ELF-1 (cell line): Measurements from ENCODE around the gene ZNF407.

Experiments used
- DNase-seq: peaks from one replicate; pipeline ENCODE4 v3.0.0-alpha.2; 2016; ENCODE audit warnings: low read depth, low spot score

The ZNF407 gene

GRCh38 chr18:74928194-74928968, 330.7 kb downstream of the ZNF407 start:
- peak; percentile 73 for DNase-seq

- peak; percentile 47 for DNase-seq
Measured at GRCh38 chr18:74929110-74929509, 331.4 kb downstream of the ZNF407 start.

DNA sequence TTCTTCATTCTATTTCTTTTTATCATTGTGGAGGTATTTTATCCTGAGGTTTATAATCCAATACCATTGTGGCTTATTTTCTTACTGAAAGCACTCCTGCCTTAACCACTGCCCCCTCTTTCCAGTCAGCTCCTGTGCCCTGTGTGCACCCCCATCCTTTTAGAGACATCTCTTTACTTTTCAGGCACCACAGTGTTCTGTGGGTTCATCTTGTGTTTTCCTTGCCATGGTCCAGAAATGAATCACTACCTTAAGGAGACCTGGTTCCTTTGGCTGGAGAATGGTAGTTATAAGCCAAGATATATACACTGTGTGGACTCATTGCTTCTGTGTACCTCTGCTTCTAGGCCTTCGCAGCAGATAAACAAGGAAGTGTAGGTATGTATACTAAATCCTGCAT, 332.9 kb downstream of the ZNF407 start:
- DNase-seq: no peak

GRCh38 chr18:74933930-74934329, 336.3 kb downstream of the ZNF407 start:
- DNase-seq: no peak

GRCh38 chr18:74935434-74935833, 337.8 kb downstream of the ZNF407 start:
- DNase-seq: no peak

DNA sequence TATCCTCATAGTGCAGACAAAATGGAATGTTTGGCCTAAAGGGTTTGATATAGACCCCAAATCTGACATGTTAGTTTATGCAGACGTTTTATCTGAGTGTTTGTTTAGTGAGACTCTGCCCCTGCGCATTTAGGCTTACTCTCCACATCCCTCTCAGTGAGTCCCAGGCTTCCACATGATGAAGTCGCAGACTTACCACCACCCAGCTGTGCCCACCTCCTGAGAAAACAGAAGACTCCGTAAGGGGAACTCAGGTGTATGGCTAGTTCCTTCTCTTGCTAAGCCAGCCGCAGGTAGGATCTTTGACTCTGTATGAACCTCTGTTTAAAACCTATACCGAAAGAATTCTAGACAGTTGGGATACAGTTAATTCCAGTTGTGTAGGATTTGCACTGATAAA, 338.7 kb downstream of the ZNF407 start:
- DNase-seq: no peak

GRCh38 chr18:74937291-74937690, 339.6 kb downstream of the ZNF407 start:
- DNase-seq: no peak

GRCh38 chr18:74940856-74941255, 343.2 kb downstream of the ZNF407 start:
- no peak for DNase-seq

DNA sequence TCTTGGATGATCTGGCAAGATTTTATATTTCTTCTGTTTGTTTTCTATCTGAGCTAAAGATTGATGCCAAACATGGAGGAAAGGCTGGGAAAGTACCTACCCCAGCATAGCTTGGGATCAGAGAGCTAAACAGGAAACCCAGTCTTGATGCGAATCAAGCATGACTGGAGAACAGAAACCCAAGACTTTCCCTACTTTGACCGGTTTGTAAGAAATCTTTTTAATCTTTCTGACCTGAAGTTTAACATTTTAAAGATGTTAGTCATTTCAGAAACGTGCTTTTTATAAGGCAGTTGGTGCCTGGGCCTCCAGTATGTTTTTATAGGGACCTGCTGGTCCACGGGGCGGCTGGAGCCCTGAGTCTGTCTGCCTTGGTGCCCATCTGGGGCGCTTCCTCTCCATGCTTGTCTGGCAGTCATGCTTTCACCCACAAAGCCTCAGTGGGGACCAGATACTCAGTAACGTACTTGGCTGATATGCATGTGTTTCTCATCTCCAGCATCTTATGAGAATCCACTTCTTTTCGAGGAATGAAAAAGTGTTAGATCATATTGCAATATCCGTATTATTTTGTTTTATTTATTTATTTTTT, 344.7 kb downstream of the ZNF407 start:
- DNase-seq: no peak

- DNase-seq: no peak
Measured at GRCh38 chr18:74944676-74945075, 347.0 kb downstream of the ZNF407 start.

DNA sequence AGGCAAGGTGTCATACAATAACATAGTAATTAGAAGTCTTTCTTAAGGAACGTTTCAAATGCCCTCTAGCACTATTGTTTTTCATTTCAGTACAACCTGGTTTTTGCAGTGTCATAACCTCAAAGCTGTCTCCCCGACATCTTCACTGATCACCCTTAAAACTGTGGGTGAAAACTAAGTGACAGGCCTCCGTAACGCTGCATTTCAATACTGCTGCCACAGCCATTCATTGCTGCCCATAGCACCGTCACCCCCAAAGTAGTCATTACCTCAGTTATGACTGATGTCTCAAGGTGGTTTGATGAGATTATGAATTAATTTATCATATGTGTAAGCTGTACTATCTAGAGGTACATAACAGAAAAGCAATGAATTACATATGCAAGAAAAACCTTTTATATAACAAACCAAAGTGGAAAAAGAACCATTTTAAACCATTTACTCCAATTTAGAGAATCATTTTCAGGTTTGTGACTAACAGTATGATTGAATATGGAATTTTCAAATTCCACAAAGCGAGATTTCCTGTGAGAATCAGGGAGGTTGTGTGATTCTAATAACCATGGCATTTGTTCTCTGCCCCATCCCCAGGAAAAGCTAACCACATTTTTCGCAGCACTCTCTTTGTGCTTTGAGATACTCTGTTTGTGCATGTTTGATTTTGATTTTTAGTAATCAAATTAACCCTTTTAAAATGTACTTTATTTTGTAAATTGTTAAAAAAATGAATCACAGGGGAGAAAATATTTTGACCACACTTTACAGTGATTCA, 348.3 kb downstream of the ZNF407 start:
- no peak for DNase-seq

GRCh38 chr18:74946646-74947375, 349.1 kb downstream of the ZNF407 start:
- DNase-seq: no peak

DNA sequence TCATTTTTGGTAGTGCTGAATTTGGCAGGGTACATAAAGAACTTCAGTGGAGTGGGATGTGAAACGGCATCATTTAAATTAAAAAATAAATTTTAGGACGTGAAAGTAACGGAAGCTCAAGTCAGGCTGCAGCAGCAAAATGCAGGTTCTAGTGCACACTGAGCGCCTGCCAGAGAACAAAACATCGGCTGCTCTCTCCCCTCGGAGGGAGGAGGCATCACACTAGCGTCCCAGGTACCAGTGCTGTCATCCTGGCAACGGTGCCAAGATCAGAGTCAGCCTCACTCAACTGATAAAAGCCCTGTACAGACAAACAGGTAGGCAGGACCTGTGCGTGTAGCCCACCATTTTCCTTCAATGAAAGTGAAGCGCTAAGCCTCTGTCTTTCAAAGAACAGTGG, 349.7 kb downstream of the ZNF407 start:
- DNase-seq: no peak

DNA sequence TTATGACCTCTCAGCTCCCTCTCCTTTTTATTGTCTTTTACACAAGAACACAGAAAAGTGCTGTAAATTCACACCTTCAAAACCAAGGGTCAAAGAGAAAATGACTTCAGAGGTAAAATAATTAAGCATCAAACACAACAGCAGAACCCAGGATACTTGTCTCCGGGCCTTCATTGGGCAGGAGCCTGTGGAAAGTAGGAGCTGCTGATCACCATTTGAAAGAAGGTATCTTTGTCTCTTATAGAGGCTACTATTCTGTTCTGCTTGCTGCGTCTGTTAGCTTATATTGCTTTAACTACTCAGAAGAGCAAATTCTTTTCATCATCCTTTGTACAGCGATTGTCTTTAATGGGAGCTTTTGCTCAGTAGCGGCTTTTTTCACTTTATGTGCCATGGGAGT, 350.2 kb downstream of the ZNF407 start:
- no peak for DNase-seq

DNA sequence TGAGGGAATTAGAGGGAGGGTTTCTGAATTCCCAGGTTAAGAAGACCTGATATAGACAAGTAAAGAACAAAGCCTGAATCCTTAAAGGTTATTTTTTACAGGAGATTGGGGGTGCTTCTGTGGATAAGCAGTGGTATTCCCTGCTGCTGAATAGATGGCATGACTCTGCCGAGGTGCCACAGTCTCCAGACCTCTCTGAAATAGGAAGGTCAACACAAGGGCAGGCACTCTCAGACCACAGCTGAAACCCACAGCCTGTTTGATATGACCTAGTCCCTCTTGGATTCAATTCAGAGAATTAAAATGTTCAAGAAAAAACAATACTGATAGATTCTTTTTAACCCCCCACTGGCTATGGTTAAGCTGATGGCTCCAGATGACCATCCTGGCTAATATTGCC, 351.9 kb downstream of the ZNF407 start:
- no peak for DNase-seq

DNA sequence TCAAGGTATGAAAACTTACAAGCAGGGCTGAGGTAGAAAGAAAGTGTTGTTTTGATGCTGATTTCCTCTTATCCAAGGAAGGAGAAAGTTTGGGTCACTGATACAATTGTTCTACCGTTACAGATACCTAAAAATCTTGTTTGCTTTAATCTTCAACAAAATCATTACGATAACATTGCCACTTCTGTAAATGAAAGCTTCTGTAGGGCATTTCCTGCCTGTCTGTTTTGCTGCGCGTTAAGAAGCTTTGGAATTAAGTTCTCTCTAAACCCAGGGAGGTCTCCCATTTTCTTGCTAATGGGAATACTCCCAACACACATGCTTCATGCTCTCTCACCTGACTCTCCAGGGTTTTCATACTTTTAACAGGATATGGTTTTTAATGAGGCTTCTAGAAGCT, 352.8 kb downstream of the ZNF407 start:
- no peak for DNase-seq

GRCh38 chr18:74951165-74951760, 353.6 kb downstream of the ZNF407 start:
- no peak for DNase-seq

DNA sequence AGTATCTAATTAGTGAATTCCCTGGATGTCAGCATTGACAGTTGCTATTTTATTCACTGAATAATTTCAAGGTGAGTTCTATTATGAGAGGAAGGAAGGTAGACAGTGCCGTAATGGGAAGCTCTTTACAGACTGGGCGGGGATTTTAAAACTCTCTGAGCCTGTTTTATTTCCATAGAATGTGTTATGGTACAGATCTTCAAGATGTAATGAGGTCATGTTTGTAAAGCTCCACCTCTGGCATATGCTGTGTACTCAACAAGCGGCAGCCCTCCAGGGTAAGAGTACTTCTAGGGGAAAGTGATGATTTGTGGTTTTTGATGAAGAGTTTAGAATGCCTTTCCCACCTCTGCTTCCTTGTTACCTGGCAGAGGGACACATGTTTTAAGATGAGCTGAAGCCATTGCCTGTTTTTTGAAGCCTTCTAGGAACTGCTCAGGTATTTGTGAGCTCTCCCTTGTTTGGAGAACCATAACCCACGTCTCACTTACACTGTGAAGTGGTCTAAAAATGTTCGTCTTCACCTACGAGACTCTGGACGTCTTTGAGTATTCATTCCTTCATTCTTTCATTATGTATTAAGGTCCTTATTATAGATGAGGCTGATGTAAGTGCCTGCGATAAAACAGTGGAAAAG, 360.0 kb downstream of the ZNF407 start:
- DNase-seq: no peak

- no peak for DNase-seq
Measured at GRCh38 chr18:74959216-74959615, 361.5 kb downstream of the ZNF407 start.

GRCh38 chr18:74961596-74961995, 363.9 kb downstream of the ZNF407 start:
- DNase-seq: no peak

- peak; percentile 36 for DNase-seq
Measured at GRCh38 chr18:74963820-74964446, 366.3 kb downstream of the ZNF407 start.
